OCI-LY1 (cell line): ENCODE data around the gene TEKT5.

Experiments used
- EZH2 ChIP-seq: fragments of 200-600 bp; sonication (generic), shearing (Covaris generic); IDR thresholded peaks from 2 replicates; pipeline ENCODE4 v1.8.0; 2017; ENCODE audit warnings: borderline replicate concordance, mixed run types, mild to moderate bottlenecking, antibody characterized with exemption, low read length, moderate library complexity, mixed read lengths
- TF ChIP-seq, protein P1 (sequence below): fragments of 200-600 bp; sonication (generic), shearing (Covaris generic); IDR thresholded peaks from 2 replicates; pipeline ENCODE4 v1.5.1; 2017; ENCODE audit warnings: mild to moderate bottlenecking, antibody characterized with exemption, low read length, moderate library complexity, mixed read lengths

- TF ChIP-seq, protein P1, sequence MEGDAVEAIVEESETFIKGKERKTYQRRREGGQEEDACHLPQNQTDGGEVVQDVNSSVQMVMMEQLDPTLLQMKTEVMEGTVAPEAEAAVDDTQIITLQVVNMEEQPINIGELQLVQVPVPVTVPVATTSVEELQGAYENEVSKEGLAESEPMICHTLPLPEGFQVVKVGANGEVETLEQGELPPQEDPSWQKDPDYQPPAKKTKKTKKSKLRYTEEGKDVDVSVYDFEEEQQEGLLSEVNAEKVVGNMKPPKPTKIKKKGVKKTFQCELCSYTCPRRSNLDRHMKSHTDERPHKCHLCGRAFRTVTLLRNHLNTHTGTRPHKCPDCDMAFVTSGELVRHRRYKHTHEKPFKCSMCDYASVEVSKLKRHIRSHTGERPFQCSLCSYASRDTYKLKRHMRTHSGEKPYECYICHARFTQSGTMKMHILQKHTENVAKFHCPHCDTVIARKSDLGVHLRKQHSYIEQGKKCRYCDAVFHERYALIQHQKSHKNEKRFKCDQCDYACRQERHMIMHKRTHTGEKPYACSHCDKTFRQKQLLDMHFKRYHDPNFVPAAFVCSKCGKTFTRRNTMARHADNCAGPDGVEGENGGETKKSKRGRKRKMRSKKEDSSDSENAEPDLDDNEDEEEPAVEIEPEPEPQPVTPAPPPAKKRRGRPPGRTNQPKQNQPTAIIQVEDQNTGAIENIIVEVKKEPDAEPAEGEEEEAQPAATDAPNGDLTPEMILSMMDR, result no peak
- no peak for TF ChIP-seq EZH2
Measured at GRCh38 chr16:10684511-10685151, 10.1 kb downstream of the TEKT5 start.
